ENCODE data around the gene ZDHHC20. TPM values are rescaled to one million over a fixed set of nuclear protein-coding genes. Genes with fewer than 3 reads are reported as not detected.

Gene ZDHHC20
- total RNA-seq, 1 experiment from 2014 or later = 53.7 TPM

- Histone ChIP-seq H2AFZ (ENCODE audit: low read length) (no peak overlapping the region), H3K36me3 (ENCODE audit: low read depth, low read length) (no peaks in the 10 kb centered on the region), H3K4me1 (ENCODE audit: insufficient read depth, low read length) (no peaks in the 10 kb centered on the region), H3K79me2 (ENCODE audit: low read length) (no peaks in the 10 kb centered on the region), H3K9me2 (replicated peaks; ENCODE audit: low read length) (no peaks in the 10 kb centered on the region), H3F3A (ENCODE audit: low read length, unreplicated experiment) (no peaks in the 10 kb centered on the region), H3K27me3 (ENCODE audit: low read length) (no peaks in the 10 kb centered on the region), H4K20me1 (ENCODE audit: low read length) (no peaks in the 10 kb centered on the region), H3K4me2 (ENCODE audit: low read length) (no peak overlapping the region), H3K9ac (ENCODE audit: low read length) (no peak overlapping the region), H3K9me3 (ENCODE audit: low read length) (no peaks in the 10 kb centered on the region), H3K4me3 (ENCODE audit: low read length) (no peak overlapping the region), H3K27ac (ENCODE audit: low read length) (no peak overlapping the region)
- ChIA-PET POLR2A (ENCODE audit: unreplicated experiment) (no interaction called here), CTCF (no interaction called here)
- ATAC-seq = no peak
- no TSS peak for BruUV-seq (replicated peaks)
- TF ChIP-seq CTCF (conservative IDR thresholded peaks at IDR 0.05; ENCODE audit: low read depth, low read length) (no peak), EZH2phosphoT487 (IDR thresholded peaks at IDR 0.05; ENCODE audit: borderline replicate concordance, low read length) (no peak), EZH2 (IDR thresholded peaks at IDR 0.05; ENCODE audit: low read length, unreplicated experiment) (no peak)
- intact Hi-C loops (cut with micrococcal nuclease) = no loop called here
- DNase-seq = no peak
Measured at GRCh38 chr13:21355304-21355703, 103.8 kb downstream of the ZDHHC20 start.

GRCh38 chr13:21354721-21355120 is 104.4 kb downstream of the ZDHHC20 start:
- H3K9ac ChIP-seq (ENCODE audit: low read length) = no peak overlapping the region
- H3K9me2 ChIP-seq (replicated peaks; ENCODE audit: low read length) = no peaks in the 10 kb centered on the region
- no peak for TF ChIP-seq CTCF (conservative IDR thresholded peaks at IDR 0.05; ENCODE audit: low read depth, low read length)
- TF ChIP-seq EZH2 (IDR thresholded peaks at IDR 0.05; ENCODE audit: low read length, unreplicated experiment) = no peak
- no peak for TF ChIP-seq EZH2phosphoT487 (IDR thresholded peaks at IDR 0.05; ENCODE audit: borderline replicate concordance, low read length)
- no peak overlapping the region for H3K27ac ChIP-seq (ENCODE audit: low read length)
- no peak overlapping the region for H3K4me3 ChIP-seq (ENCODE audit: low read length)
- no peaks in the 10 kb centered on the region for H3F3A ChIP-seq (ENCODE audit: low read length, unreplicated experiment)
- H3K79me2 ChIP-seq (ENCODE audit: low read length) = no peaks in the 10 kb centered on the region
- H2AFZ ChIP-seq (ENCODE audit: low read length) = no peak overlapping the region
- no TSS peak for BruUV-seq (replicated peaks)
- no peaks in the 10 kb centered on the region for H4K20me1 ChIP-seq (ENCODE audit: low read length)
- DNase-seq (no peak), ATAC-seq (no peak)
- POLR2A ChIA-PET (ENCODE audit: unreplicated experiment) = no interaction called here
- H3K4me2 ChIP-seq (ENCODE audit: low read length) = no peak overlapping the region
- intact Hi-C loops (cut with micrococcal nuclease) = no loop called here
- no peaks in the 10 kb centered on the region for H3K36me3 ChIP-seq (ENCODE audit: low read depth, low read length)
- H3K4me1 ChIP-seq (ENCODE audit: insufficient read depth, low read length) = no peaks in the 10 kb centered on the region
- CTCF ChIA-PET = no interaction called here
- no peaks in the 10 kb centered on the region for H3K27me3 ChIP-seq (ENCODE audit: low read length)
- H3K9me3 ChIP-seq (ENCODE audit: low read length) = no peaks in the 10 kb centered on the region

GRCh38 chr13:21348488-21349120 is 110.5 kb downstream of the ZDHHC20 start:
- DNase-seq (no peak), ATAC-seq (no peak)
- TF ChIP-seq EZH2 (IDR thresholded peaks at IDR 0.05; ENCODE audit: low read length, unreplicated experiment) (no peak), CTCF (conservative IDR thresholded peaks at IDR 0.05; ENCODE audit: low read depth, low read length) (no peak), EZH2phosphoT487 (IDR thresholded peaks at IDR 0.05; ENCODE audit: borderline replicate concordance, low read length) (no peak)
- Histone ChIP-seq H3K4me1 (ENCODE audit: insufficient read depth, low read length) (no peaks in the 10 kb centered on the region), H3K9me2 (replicated peaks; ENCODE audit: low read length) (no peaks in the 10 kb centered on the region), H3K9me3 (ENCODE audit: low read length) (no peaks in the 10 kb centered on the region), H3F3A (ENCODE audit: low read length, unreplicated experiment) (no peaks in the 10 kb centered on the region), H3K27me3 (ENCODE audit: low read length) (no peaks in the 10 kb centered on the region), H3K27ac (ENCODE audit: low read length) (no peak overlapping the region), H2AFZ (ENCODE audit: low read length) (no peak overlapping the region), H4K20me1 (ENCODE audit: low read length) (no peaks in the 10 kb centered on the region), H3K36me3 (ENCODE audit: low read depth, low read length) (no peaks in the 10 kb centered on the region), H3K4me3 (ENCODE audit: low read length) (no peak overlapping the region), H3K9ac (ENCODE audit: low read length) (no peak overlapping the region), H3K79me2 (ENCODE audit: low read length) (no peaks in the 10 kb centered on the region), H3K4me2 (ENCODE audit: low read length) (no peak overlapping the region)
- CTCF ChIA-PET = no interaction called here
- intact Hi-C loops (cut with micrococcal nuclease) = no loop called here
- no TSS peak for BruUV-seq (replicated peaks)
- POLR2A ChIA-PET (ENCODE audit: unreplicated experiment) = no interaction called here
